Cardiac muscle cell (in vitro differentiated cells and primary cell): ENCODE results near the gene CPPED1. TPM values are rescaled to one million over a fixed set of nuclear protein-coding genes. Genes with fewer than 3 reads are reported as not detected.
"Not testable (repeated sequence)": the region's sequence is repeated elsewhere in the genome, so short reads cannot be mapped to it uniquely, and the experiment has no call there.

Experiments used
- DNase-seq, 2 donors: peaks; one replicate each; pipeline versions ENCODE4 v3.0.0 to v3.0.0-alpha.2; 2010 to 2017; ENCODE audit warnings: low read depth in 1 of 2, low spot score in 1 of 2
- H3K27ac ChIP-seq: fragments of 200-600 bp; sonication (generic); 2 replicates; pipeline ENCODE4 v1.5.1; 2016
- H3K27me3 ChIP-seq: fragments of 200-600 bp; sonication (generic); 2 replicates; pipeline ENCODE4 v1.6.0; 2016; ENCODE audit warnings: control low read depth
- H3K36me3 ChIP-seq: fragments of 200-600 bp; sonication (generic); 2 replicates; pipeline ENCODE4 v1.5.1; 2016; ENCODE audit warnings: control low read depth
- H3K4me1 ChIP-seq: fragments of 200-600 bp; sonication (generic); 2 replicates; pipeline ENCODE4 v1.8.1; 2017; ENCODE audit warnings: low read depth, mild to moderate bottlenecking, mixed run types
- H3K4me3 ChIP-seq: fragments of 200-600 bp; sonication (generic); 2 replicates; pipeline ENCODE4 v1.5.1; 2016; ENCODE audit warnings: mild to moderate bottlenecking
- H3K9me3 ChIP-seq: fragments of 200-600 bp; sonication (generic); 2 replicates; pipeline ENCODE4 v1.5.1; 2017; ENCODE audit warnings: low read depth, mild to moderate bottlenecking, control low read depth
- polyA plus RNA-seq: library from polyadenylated mRNA; unstranded; fragments of >200 nt; fragmentation: Nextera tagmentation; extraction: Ambion mirVana; gene quantifications from 2 replicates; pipeline ENCODE4 v1.2.1, GENCODE V29; 2016
- total RNA-seq: library from RNA; depleted of rRNA; stranded (reverse); fragments of >200 nt; gene quantifications from 2 replicates; pipeline ENCODE4 v1.2.3, GENCODE V29; 2016
- TF ChIP-seq, protein P1 (sequence below): IDR thresholded peaks from 2 replicates; pipeline ENCODE4 v1.5.1; 2012; ENCODE audit warnings: low read depth, mild to moderate bottlenecking, low read length

The CPPED1 gene
- total and polyA plus RNA-seq, 2 experiments from 2014 or later: 10.0 to 12.0 TPM

DNA sequence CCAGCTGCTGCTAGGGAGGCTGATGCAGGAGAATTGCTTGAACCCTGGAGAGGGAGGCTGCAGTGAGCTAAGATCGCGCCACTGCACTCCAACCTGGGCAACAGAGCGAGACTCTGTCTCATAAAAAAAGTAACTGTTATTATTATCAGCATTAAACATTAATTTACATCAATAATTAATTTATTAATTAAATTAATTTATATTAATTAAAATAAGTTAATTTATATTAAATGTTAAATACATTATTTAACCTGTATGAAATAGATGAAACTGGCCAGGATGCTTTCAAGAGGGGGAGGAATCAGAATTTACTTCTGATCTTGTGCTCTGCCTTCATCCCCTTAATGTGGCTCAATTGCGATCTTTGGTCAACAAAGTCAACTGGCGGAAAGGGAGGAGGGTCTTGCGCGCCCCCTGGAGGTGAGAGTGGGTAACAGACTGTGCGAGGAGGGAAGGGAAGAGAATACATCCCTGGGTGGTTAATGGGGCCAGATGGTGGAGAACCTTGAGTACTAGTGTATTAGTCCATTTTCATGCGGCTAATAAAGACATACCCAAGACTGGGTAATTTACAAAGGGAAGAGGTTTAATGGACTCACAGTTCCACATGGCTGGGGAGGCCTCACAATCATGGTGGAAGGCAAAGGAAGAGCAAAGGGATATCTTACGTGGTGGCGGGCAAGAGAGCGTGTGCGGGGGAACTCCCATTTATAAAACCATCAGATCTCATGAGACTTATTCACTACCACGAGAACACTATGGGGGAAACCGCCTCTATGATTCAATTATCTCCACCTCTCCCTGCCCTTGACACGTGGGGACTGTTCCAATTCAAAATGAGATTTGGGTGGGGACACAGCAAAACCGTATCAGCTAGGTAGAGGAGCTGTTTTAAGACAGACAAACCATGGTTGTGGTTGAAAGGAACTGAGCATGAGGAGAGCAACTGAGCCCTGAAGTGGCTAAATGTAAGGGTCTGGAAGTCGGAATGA, 15.7 kb upstream of the CPPED1 start:
- Histone ChIP-seq H3K4me3 (no peak overlapping the region), H3K27me3 (no peaks in the 10 kb centered on the region), H3K4me1 (no peaks in the 10 kb centered on the region), H3K36me3 (no peaks in the 10 kb centered on the region), H3K9me3 (no peaks in the 10 kb centered on the region), H3K27ac (no peak overlapping the region)
- TF ChIP-seq, protein P1, sequence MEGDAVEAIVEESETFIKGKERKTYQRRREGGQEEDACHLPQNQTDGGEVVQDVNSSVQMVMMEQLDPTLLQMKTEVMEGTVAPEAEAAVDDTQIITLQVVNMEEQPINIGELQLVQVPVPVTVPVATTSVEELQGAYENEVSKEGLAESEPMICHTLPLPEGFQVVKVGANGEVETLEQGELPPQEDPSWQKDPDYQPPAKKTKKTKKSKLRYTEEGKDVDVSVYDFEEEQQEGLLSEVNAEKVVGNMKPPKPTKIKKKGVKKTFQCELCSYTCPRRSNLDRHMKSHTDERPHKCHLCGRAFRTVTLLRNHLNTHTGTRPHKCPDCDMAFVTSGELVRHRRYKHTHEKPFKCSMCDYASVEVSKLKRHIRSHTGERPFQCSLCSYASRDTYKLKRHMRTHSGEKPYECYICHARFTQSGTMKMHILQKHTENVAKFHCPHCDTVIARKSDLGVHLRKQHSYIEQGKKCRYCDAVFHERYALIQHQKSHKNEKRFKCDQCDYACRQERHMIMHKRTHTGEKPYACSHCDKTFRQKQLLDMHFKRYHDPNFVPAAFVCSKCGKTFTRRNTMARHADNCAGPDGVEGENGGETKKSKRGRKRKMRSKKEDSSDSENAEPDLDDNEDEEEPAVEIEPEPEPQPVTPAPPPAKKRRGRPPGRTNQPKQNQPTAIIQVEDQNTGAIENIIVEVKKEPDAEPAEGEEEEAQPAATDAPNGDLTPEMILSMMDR: peak; percentile 80
- peak; percentile 62 to 64 for DNase-seq

DNA sequence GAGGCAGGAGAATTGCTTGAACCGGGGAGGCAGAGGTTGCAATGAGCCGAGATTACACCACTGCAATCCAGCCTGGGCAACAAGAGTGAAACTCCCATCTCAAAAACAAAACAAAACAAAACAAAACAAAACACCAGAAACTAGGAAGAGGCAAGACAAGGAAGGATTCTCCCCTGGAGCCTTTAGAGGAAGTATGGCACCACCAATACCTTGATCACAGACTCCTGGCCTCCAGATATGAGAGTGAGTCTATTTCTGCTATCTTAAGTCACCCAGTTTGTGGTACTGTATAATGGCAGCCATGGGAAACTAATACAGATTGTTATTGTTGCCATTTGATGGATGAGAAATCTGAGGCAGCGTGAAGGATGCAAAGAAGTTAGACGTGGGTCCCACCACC, 14.6 kb upstream of the CPPED1 start:
- H3K27me3 ChIP-seq: no peaks in the 10 kb centered on the region
- no peaks in the 10 kb centered on the region for H3K36me3 ChIP-seq
- H3K4me1 ChIP-seq: no peaks in the 10 kb centered on the region
- no peak overlapping the region for H3K4me3 ChIP-seq
- DNase-seq: no peak
- H3K27ac ChIP-seq: no peak overlapping the region
- TF ChIP-seq, protein P1: no peak
- no peaks in the 10 kb centered on the region for H3K9me3 ChIP-seq

DNA sequence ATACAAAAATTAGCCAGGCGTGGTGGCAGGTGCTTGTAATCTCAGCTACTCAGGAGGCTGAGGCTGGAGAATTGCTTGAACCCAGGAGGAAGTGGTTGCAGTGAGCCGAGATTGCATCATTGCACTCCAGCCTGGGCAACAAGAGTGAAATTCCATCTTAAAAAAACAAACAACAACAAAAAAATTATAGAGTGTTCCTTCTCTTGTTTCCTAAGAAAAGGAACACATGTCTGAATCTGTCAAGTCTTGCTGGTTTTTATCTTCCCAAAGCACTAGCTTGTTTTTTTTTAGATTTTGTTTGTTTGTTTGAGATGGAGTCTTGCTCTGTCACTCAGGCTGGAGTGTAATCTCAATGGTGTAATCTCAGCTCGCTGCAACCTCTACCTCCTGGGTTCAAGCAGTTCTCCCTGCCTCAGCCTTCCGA, 13.1 kb upstream of the CPPED1 start:
- H3K4me1 ChIP-seq, H3K4me3 ChIP-seq, DNase-seq, H3K27ac ChIP-seq, H3K27me3 ChIP-seq, H3K36me3 ChIP-seq, H3K9me3 ChIP-seq: not testable (repeated sequence)

DNA sequence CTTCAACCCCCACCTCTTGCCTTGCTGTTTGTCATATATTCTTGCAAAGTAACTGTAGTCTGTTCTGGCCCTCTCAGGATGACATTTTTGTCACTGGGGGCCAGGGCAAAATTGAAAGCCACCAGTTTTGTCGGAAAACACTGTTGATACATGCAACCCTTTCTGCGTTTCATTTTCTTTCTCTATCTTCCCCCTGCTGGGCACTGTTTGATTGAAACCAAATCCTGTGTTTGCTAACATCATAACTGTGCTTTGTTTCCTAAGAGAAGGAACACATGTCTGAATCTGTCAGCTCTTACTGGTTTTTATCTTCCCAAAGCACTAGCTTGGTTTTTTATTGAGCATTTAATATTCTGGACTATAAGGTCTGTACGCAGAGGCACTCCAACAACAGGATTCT, 11.7 kb upstream of the CPPED1 start:
- TF ChIP-seq, protein P1: peak; percentile 4
- H3K4me1 ChIP-seq: no peaks in the 10 kb centered on the region
- no peak for DNase-seq

DNA sequence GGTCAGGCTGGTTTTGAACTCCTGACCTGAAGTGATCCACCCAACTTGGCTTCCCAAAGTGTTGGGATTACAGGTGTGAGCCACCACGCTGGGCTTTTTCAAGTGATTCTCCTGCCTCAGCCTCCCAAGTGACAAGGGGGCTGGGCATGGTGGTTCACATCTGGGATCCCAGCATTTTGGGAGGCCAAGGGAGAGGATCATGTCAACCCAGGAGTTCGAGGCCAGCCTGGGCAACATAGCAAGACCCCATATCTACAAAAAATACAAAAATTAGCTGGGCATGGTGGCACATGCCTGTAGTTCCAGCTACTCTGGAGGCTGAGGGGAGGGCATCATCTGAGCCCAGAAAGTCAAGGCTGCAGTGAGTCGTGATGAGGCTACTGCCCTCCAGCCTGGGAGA, 10.0 kb upstream of the CPPED1 start:
- not testable (repeated sequence) for H3K4me1 ChIP-seq, H3K36me3 ChIP-seq, H3K9me3 ChIP-seq, H3K27ac ChIP-seq, DNase-seq, H3K4me3 ChIP-seq, H3K27me3 ChIP-seq

More for the DNA sequence above, 11.7 kb upstream of the CPPED1 start:
- Histone ChIP-seq H3K4me3 (no peak overlapping the region), H3K36me3 (no peaks in the 10 kb centered on the region), H3K9me3 (no peaks in the 10 kb centered on the region), H3K27me3 (no peaks in the 10 kb centered on the region), H3K27ac (no peak overlapping the region)

DNA sequence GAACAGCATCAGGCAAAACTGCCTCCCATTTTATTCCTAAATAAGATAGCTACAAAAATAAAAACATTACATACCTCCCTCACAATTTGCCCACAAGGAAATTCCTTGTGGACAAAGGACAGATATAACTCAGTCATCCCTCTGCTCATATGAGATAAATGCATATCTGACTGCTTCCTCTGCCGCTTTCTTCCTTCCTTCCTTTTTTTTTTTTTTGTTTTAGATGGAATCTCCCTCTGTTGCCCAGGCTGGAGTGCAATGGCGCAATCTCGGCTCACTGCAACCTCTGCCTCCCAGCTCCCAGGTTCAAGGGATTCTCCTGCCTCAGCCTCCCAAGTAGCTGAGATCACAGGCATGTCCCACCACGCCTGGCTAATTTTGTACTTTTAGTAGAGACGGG, 9.6 kb upstream of the CPPED1 start:
- not testable (repeated sequence) for H3K9me3 ChIP-seq, H3K27me3 ChIP-seq, DNase-seq, H3K36me3 ChIP-seq, H3K4me1 ChIP-seq, H3K27ac ChIP-seq, H3K4me3 ChIP-seq
